GM18526 (cell line): ENCODE data around the gene MRI1.

Experiments
- POLR2A ChIP-seq: IDR thresholded peaks from 3 replicates; pipeline ENCODE4 v1.6.1; 2011; ENCODE audit not compliant: insufficient read length; ENCODE audit errors: extremely low read depth

MRI1 gene

GRCh38 chr19:13797058-13797440 lies 32.7 kb downstream of the MRI1 start:
- no peak for TF ChIP-seq POLR2A

DNA sequence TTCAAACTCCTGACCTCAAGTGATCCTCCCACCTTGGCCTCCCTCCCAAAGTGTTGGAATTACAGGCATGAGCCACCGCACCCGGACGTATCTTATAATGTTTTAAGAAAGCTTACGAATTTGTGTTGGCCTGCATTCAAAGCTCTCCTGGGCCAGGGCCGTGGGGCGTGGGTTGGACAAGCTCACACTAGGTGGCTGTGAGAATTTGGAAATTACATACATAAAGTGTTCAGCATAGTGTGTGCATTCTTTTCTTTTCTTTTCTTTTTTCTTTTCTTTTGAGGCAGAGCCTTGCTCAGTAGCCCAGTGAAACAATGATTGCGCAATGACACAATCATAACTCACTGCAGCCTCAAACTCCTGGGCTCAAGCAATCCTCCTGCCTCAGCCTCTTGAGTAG lies 33.5 kb downstream of the MRI1 start:
- no peak for TF ChIP-seq POLR2A

GRCh38 chr19:13799669-13800068 lies 35.3 kb downstream of the MRI1 start:
- TF ChIP-seq POLR2A = no peak

GRCh38 chr19:13803038-13803437 lies 38.7 kb downstream of the MRI1 start:
- no peak for TF ChIP-seq POLR2A

DNA sequence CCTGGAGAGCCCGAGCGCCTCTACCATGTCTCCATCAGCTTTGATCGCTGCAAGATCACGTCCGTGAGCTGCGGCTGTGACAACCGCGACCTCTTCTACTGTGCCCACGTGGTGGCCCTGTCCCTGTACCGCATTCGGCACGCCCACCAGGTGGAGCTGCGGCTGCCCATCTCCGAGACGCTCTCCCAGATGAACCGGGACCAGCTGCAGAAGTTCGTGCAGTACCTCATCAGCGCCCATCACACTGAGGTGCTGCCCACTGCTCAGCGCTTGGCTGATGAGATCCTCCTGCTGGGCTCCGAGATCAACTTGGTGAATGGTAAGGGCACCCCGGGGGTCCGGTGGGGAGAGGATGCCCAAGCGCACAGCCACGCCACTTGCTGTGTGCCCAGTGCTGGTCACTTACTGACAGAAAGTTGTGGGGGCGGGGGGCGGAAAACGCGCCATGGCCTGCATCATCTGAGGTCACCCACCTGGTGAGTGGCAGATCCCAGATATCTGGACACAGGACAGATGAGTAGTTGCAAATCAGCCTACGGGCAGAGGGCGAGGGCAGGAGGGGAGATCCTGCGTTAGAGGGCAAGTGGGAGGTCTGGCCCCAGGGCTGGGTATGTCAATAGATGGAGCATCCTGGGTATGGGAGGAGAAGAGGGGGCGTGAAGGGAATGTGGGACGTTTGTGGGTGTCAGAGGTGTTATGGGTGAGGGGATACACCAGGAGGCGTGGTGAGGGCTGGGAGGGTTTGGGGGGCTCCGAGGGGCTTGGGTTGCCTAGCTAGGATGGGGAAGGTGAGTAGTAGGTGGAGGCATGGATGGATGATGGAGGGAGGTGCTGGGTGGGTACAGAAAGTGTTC lies 40.7 kb downstream of the MRI1 start:
- TF ChIP-seq POLR2A = no peak

DNA sequence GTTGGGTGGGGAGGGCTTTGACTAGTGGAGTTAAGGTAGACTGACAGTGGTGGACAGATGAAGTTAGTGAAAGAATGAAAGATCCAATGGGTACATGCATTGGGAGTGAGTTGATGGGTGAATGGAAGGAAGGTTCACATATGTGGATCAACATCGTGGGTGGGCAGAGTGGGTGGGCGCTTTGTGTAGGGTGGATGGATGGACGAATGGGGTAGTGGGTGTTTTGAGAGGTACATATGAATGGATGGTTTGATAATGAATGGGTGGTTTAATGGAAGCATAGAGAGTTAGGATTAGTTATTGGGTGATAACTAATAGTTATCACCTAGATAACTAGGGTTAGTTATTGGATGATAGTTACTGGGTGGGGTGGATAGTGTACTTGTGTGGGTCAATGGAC lies 42.4 kb downstream of the MRI1 start:
- TF ChIP-seq POLR2A = no peak

DNA sequence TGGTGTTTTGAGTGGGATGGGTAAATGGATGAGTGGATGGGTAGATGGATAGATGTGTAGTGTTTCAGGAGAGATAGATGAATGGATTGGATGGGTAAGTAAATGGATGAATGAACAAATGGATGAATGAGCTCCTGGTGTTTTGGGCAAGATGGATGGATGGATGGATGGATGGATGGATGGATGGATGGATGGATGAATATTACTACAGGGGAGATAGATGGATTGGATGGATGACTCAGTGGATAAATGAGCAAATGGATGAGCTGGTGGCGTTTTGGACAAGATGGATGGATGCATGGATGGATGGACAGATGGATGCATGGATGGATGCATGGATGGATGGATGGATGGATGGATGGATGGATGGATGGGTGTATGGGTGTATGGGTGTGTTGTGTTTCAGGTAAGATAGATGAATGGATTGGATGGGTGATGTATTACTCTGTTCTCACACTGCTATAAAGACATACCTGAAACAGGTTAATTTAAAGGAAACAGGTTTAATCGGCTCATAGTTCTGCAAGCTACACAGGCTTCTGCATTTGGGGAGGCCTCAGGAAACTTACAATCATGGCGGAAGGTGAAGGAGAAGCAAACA lies 43.2 kb downstream of the MRI1 start:
- TF ChIP-seq POLR2A = no peak

DNA sequence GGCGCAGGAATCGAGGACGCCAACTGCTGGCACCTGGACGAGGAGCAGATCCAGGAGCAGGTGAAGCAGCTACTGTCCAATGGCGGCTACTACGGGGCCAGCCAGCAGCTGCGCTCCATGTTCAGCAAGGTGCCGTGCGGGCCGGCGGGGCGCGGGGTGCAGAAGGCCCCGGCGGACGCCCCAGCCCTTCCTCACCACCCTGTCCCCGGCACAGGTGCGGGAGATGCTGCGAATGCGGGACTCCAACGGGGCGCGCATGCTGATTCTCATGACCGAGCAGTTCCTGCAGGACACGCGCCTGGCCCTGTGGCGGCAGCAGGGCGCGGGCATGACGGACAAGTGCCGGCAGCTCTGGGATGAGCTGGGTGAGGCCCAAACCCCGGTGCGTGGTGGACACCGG lies 44.5 kb downstream of the MRI1 start:
- TF ChIP-seq POLR2A = no peak

DNA sequence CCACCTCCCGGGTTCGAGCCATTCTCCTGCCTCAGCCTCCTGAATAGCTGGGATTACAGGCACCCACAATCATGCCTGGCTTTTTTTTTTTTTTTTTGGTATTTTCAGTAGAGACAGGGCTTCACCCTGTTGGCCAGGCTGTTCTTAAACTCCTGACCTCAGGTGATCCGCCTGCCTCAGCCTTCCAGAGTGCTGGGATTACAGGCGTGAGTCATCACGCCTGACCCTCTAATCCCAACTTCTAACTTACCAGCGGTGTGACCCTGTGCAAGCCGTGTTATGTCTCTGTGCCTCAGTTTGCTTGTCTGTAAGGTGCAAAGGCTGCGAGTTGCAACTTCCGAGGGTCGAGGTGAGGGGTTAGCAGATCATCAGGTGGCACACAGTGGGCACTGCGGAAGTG lies 48.2 kb downstream of the MRI1 start:
- no peak for TF ChIP-seq POLR2A

DNA sequence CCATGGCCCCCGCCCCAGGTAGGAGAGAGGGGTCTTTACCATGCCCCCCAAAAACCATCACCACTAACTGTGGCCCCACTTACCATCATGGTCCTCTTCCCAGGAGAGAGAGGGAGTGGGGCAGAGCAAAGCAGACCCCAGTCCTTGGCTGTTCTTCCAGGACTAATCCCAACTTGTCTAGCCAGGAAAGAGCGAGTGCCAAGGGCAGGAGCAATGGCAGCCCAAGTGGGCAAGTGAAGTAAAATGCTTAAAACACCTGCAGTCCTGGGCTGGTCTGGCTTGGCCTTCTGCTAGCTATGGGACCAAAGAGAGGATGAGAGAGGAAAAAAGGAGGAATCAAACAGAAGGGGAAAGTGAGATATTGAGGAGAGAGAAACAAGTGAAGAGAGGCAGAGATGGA lies 48.8 kb downstream of the MRI1 start:
- no peak for TF ChIP-seq POLR2A

GRCh38 chr19:13814550-13814949 lies 50.2 kb downstream of the MRI1 start:
- no peak for TF ChIP-seq POLR2A

DNA sequence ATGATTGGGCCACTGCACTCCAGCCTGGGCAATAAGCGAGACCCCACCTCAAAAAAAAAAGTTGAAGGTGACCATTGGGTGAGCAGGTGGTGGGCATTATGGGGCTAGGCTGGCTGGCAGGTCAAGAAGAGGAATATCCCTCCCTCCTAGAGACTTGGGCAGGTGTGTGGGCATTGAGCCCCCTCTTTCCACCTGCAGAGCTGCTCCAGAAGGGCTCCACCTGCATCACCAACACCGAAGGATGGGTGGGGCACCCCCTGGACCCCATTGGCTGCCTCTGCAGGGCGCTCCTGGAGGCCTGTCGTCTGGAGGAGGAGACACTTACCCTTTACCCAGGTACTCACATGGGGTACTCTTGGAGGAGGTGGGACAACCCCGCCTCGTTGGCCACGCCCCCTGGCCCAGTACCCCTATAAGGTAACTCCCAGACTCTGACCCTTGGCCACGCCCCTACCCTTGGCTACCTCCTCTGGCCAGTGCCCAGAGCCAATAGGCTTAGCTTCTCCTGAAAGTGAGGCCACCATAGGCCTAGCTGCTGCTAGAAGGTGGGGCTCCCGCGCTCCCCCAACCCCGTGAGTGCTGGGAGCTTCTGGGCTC lies 52.8 kb downstream of the MRI1 start:
- TF ChIP-seq POLR2A = no peak

DNA sequence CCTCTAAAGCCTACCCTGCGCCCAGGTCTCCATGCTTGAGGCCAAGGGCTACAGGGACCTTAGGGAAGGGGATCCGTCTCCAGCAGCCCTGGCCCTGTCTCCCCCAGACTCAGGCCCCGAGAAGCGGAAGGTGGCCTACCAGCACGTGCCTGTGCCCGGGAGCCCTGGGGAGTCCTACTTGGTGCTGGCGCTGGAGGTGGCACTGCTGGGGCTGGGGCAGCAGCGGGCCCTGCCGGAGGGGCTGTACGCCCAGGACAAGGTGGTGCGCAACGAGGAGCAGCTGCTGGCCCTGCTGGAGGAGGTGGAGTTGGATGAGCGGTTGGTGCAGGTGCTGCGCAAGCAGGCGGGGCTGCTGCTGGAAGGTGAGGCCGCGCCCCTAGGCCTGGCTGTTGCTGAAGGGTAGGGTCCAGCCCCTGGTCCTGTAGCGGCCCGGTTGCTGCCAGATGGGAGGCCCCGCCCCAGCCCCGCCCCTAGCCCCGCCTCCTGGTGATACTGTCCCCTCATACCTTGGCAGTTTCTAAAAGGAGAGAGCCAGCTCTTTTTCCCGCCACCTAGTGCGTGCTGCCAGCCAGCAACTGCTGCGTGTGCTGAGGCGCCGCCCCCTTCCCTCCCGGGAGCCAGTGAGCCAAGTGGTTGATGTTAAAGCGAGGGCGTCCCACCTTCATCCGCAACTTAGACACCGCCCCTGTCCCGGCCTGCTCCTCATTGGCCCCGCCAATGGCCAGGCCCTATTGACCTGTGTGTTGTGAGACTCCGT lies 53.5 kb downstream of the MRI1 start:
- no peak for TF ChIP-seq POLR2A

GRCh38 chr19:13819238-13819637 lies 54.9 kb downstream of the MRI1 start:
- no peak for TF ChIP-seq POLR2A

GRCh38 chr19:13821292-13821691 lies 57.0 kb downstream of the MRI1 start:
- TF ChIP-seq POLR2A = no peak

GRCh38 chr19:13823256-13823655 lies 58.9 kb downstream of the MRI1 start:
- no peak for TF ChIP-seq POLR2A
